Stimulated activated CD8-positive, alpha-beta memory T cell treated with anti-CD3 and anti-CD28 coated beads, Interleukin-2, amount 100 ng/mL, for 1 hour (primary cell): ENCODE results near the gene FAM181B.

Experiments
- DNase-seq, 2 donors: peaks; one replicate each; pipeline ENCODE4 v3.0.0-alpha.2; 2020; ENCODE audit warnings: low read depth in 2 of 2

FAM181B gene

GRCh38 chr11:82733444-82734119 is at the start of gene FAM181B:
Gene FAM181B, minus strand, starts transcription at chr11:82733864. Its CDS starts 135 bp downstream, at chr11:82733729.
- DNase-seq = no peak

- no peak for DNase-seq
These were observed 49.2 kb upstream of the FAM181B start for GRCh38 chr11:82782825-82783374.

- no peak for DNase-seq
These were observed 45.1 kb upstream of the FAM181B start for GRCh38 chr11:82778776-82779175.

GRCh38 chr11:82776377-82776776 is 42.7 kb upstream of the FAM181B start:
- no peak for DNase-seq

GRCh38 chr11:82775736-82776346 is 42.2 kb upstream of the FAM181B start:
- DNase-seq = no peak

- DNase-seq = no peak
These were observed 41.6 kb upstream of the FAM181B start for GRCh38 chr11:82775218-82775617.

- DNase-seq = no peak
These were observed 38.1 kb upstream of the FAM181B start for GRCh38 chr11:82771781-82772180.

GRCh38 chr11:82767123-82767522 is 33.5 kb upstream of the FAM181B start:
- DNase-seq = no peak

GRCh38 chr11:82765466-82766034 is 31.9 kb upstream of the FAM181B start:
- no peak for DNase-seq

- DNase-seq = no peak
These were observed 29.5 kb upstream of the FAM181B start for GRCh38 chr11:82763167-82763566.

GRCh38 chr11:82759649-82760048 is 26.0 kb upstream of the FAM181B start:
- DNase-seq = no peak

- DNase-seq = no peak
These were observed 24.1 kb upstream of the FAM181B start for GRCh38 chr11:82757660-82758357.

GRCh38 chr11:82756765-82757639 is 23.3 kb upstream of the FAM181B start:
- no peak for DNase-seq

GRCh38 chr11:82754410-82754809 is 20.7 kb upstream of the FAM181B start:
- no peak for DNase-seq

- DNase-seq = no peak
These were observed 20.3 kb upstream of the FAM181B start for GRCh38 chr11:82753921-82754320.

GRCh38 chr11:82752801-82753200 is 19.1 kb upstream of the FAM181B start:
- DNase-seq = no peak

- DNase-seq = no peak
These were observed 17.0 kb upstream of the FAM181B start for GRCh38 chr11:82750643-82751139.

GRCh38 chr11:82747471-82747870 is 13.8 kb upstream of the FAM181B start:
- no peak for DNase-seq

- no peak for DNase-seq
These were observed 4.4 kb upstream of the FAM181B start for GRCh38 chr11:82738091-82738490.

GRCh38 chr11:82734120-82734479 is 436 bp upstream of the FAM181B start:
- no peak for DNase-seq

GRCh38 chr11:82732734-82733443 is 775 bp downstream of the FAM181B start:
- DNase-seq = no peak
